GM12878 (cell line): ENCODE data around the gene ESCO1.

Experiments used
- BRCA1 ChIP-seq: IDR thresholded peaks from 2 replicates; pipeline ENCODE4 v1.6.1; 2011; ENCODE audit warnings: low read depth, low read length, improper control_type of control experiment
- CHD2 ChIP-seq: IDR thresholded peaks from 2 replicates; pipeline ENCODE4 v1.6.1; 2011; ENCODE audit warnings: low read depth, low read length, improper control_type of control experiment, borderline replicate concordance
- CTCF ChIP-seq, 3 experiments: IDR thresholded peaks in 2 of 3; conservative IDR thresholded peaks in 1 of 3; 2 replicates each; pipeline ENCODE4 v1.5.1; 2011; ENCODE audit warnings: low read depth in 3 of 3, low read length in 3 of 3, mild to moderate bottlenecking in 3 of 3, control low read depth in 2 of 3, moderate library complexity in 2 of 3, inconsistent platforms in 1 of 3, mixed read lengths in 1 of 3; ENCODE audit not compliant: control insufficient read depth in 2 of 3, insufficient read depth in 1 of 3; ENCODE audit errors: extremely low read depth in 1 of 3
- RFX5 ChIP-seq: IDR thresholded peaks from 2 replicates; pipeline ENCODE4 v1.6.1; 2011; ENCODE audit warnings: low read depth, low read length, improper control_type of control experiment

DNA sequence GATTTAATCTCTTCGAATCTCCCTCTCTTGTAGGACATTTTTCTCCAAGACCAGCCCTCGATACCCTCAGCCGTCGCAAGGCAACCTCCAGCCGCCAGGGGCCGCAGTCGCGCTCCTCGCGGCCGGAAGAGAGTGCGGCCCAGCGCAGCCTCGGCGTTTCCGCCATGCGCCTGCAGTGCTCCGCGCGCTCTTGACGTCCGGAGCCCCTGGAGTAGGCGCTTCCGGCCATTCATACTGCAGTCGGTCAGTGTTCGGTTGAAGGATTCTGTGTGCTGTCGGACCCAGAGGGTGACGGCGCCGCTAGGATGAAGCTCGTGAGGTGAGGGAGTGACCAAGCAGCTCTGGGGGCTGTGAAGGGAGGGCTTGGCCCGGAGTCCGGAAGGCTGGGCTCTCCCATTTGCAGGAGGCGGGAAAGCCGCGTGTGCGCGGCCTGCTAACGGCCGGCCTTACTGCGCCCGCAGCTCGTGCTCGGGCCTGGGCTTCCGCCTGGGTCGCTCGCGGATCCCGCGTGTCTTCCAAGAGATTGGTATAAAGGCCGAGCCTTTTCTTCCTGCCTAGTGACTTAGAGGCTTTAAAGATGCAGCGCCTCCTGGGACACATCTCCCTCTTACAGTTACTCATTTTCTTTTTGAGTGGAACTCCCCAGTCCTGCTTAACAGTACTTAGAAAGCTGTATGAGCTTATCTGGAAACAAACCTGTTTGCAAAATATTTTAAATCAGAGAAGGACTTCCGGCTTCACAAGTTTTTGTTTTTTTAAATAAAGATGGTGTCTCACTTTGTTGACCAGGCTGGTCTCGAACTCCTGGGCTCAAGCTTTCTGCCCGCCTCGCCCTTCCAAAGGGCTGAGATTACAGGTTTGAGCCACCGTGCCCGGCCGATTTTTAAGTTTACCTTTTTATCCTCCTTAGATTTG lies 11.9 kb upstream of the ESCO1 start, which contains the start of gene SNRPD1:
- TF ChIP-seq CTCF (IDR thresholded peaks at IDR 0.05 in 2 of 3, conservative IDR thresholded peaks at IDR 0.05 in 1 of 3; ENCODE audit: control insufficient read depth in 2 of 3, extremely low read depth in 1 of 3, insufficient read depth in 1 of 3, low read depth in 3 of 3, low read length in 3 of 3) (peak; percentile 97 to 98 (median 98)), CHD2 (peak; percentile 67; the same call in 1 of the 2 replicates), RFX5 (no peak; the same call in 1 of the 2 replicates), BRCA1 (no peak)
